ENCODE measurements around the gene PDILT.

The PDILT gene

GRCh38 chr16:20325005-20325404 is 79.5 kb downstream of the PDILT start:
- H3K27ac ChIP-seq (ENCODE audit: extremely low read depth, low read depth, low read length) = no peak overlapping the region
- no peaks in the 10 kb centered on the region for H3K36me3 ChIP-seq (ENCODE audit: control insufficient read depth in 2 of 2, insufficient read depth in 1 of 2, low read length in 2 of 2)
- no peaks in the 10 kb centered on the region for H3K4me1 ChIP-seq (ENCODE audit: control insufficient read depth, insufficient read depth, low read length)
- TF ChIP-seq MEIS1 (CRISPR knock-in tag; IDR thresholded peaks at IDR 0.05; ENCODE audit: borderline replicate concordance) (no peak), ZNF157 (tag by site-specific recombination; IDR thresholded peaks at IDR 0.05) (no peak), ZNF449 (tag by site-specific recombination; IDR thresholded peaks at IDR 0.05) (no peak), ZNF624 (tag by site-specific recombination; IDR thresholded peaks at IDR 0.05) (no peak), ZBTB48 (tag by site-specific recombination; IDR thresholded peaks at IDR 0.05) (no peak), GLIS2 (tag by site-specific recombination; IDR thresholded peaks at IDR 0.05) (no peak), ZNF654 (tag by site-specific recombination; IDR thresholded peaks at IDR 0.05; ENCODE audit: low read depth) (no peak), ZFP69B (tag by site-specific recombination; IDR thresholded peaks at IDR 0.05) (no peak), ZNF266 (tag by site-specific recombination; IDR thresholded peaks at IDR 0.05; ENCODE audit: low read depth) (no peak), IKZF3 (tag by site-specific recombination; IDR thresholded peaks at IDR 0.05) (no peak), ZXDB (tag by site-specific recombination; IDR thresholded peaks at IDR 0.05) (no peak), ZSCAN4 (tag by site-specific recombination; IDR thresholded peaks at IDR 0.05) (no peak), RBAK (tag by site-specific recombination; IDR thresholded peaks at IDR 0.05) (no peak), TRIM28 (IDR thresholded peaks at IDR 0.05; ENCODE audit: borderline replicate concordance, low read length) (no peak), ZNF777 (tag by site-specific recombination; IDR thresholded peaks at IDR 0.05; ENCODE audit: borderline replicate concordance) (no peak), ZNF692 (tag by site-specific recombination; IDR thresholded peaks at IDR 0.05) (no peak), ZNF658 (tag by site-specific recombination; IDR thresholded peaks at IDR 0.05) (no peak), ZNF211 (tag by site-specific recombination; IDR thresholded peaks at IDR 0.05; ENCODE audit: low read depth) (no peak)
- CTCF ChIA-PET = no interaction called here
- H3K4me3 ChIP-seq (ENCODE audit: low read depth, low read length) = no peak overlapping the region
- no peaks in the 10 kb centered on the region for H3K9me3 ChIP-seq (ENCODE audit: control insufficient read depth, insufficient read depth, low read depth, low read length)
- POLR2A ChIA-PET = no interaction called here

GRCh38 chr16:20323591-20324117 is 80.9 kb downstream of the PDILT start:
- H3K36me3 ChIP-seq (ENCODE audit: control insufficient read depth in 2 of 2, insufficient read depth in 1 of 2, low read length in 2 of 2) = no peaks in the 10 kb centered on the region
- no peak overlapping the region for H3K27ac ChIP-seq (ENCODE audit: extremely low read depth, low read depth, low read length)
- H3K4me3 ChIP-seq (ENCODE audit: low read depth, low read length) = no peak overlapping the region
- no peaks in the 10 kb centered on the region for H3K9me3 ChIP-seq (ENCODE audit: control insufficient read depth, insufficient read depth, low read depth, low read length)
- ChIA-PET CTCF (interaction anchor here (0.6 to 0.9 kb wide), 3 partner anchors 13 to 417 kb away, joined by 3 to 4 read pairs (median 4); no protein-coding TSS in a partner anchor), POLR2A (no interaction called here)
- no peaks in the 10 kb centered on the region for H3K4me1 ChIP-seq (ENCODE audit: control insufficient read depth, insufficient read depth, low read length)
- no peak for TF ChIP-seq ZNF366 (tag by site-specific recombination; conservative IDR thresholded peaks at IDR 0.05)
- TF ChIP-seq ZXDB (tag by site-specific recombination; IDR thresholded peaks at IDR 0.05) = no peak
- TF ChIP-seq ZNF175 (tag by site-specific recombination; IDR thresholded peaks at IDR 0.05) = no peak
- no peak for TF ChIP-seq OVOL3 (tag by site-specific recombination; IDR thresholded peaks at IDR 0.05)
- no peak for TF ChIP-seq ZNF629 (tag by site-specific recombination; IDR thresholded peaks at IDR 0.05)
- TF ChIP-seq YY2 (tag by site-specific recombination; IDR thresholded peaks at IDR 0.05) = no peak
- TF ChIP-seq AEBP2 (tag by site-specific recombination; IDR thresholded peaks at IDR 0.05; ENCODE audit: borderline replicate concordance) = no peak
- TF ChIP-seq ZNF544 (tag by site-specific recombination; IDR thresholded peaks at IDR 0.05) = no peak
- TF ChIP-seq ZBTB48 (tag by site-specific recombination; IDR thresholded peaks at IDR 0.05) = no peak
- TF ChIP-seq ZNF248 (tag by site-specific recombination; IDR thresholded peaks at IDR 0.05) = no peak
- no peak for TF ChIP-seq ZBTB17 (tag by site-specific recombination; IDR thresholded peaks at IDR 0.05)

Measured in HEK293 (cell line).